ENCODE data around the gene CD99. TPM values are rescaled to one million over a fixed set of nuclear protein-coding genes. Genes with fewer than 3 reads are reported as not detected.

CD99 gene
- total RNA-seq, 1 experiment from 2014 or later, result 92.1 TPM

- H2BK120ac ChIP-seq (ENCODE audit: low read depth, low read length, poor library complexity, severe bottlenecking), result no peak overlapping the region
Observed at GRCh38 chrX:2657532-2658113, 33.5 kb upstream of the CD99 start.

More at GRCh38 chrX:2657532-2658113, 33.5 kb upstream of the CD99 start:
- no peaks in the 10 kb centered on the region for H4K20me1 ChIP-seq (ENCODE audit: control insufficient read depth, insufficient read depth, insufficient read length)
- no peak overlapping the region for H3K4me2 ChIP-seq (ENCODE audit: insufficient read depth, insufficient read length, low read length)
- H3K9ac ChIP-seq (ENCODE audit: extremely low read depth, insufficient read length, low read length), result no peak overlapping the region
- no peaks in the 10 kb centered on the region for H3K27me3 ChIP-seq (ENCODE audit: insufficient read depth, low read length)
- no peaks in the 10 kb centered on the region; the same call in 1 of the 2 replicates for H3K27me3 Mint-ChIP-seq (ENCODE audit: low read depth)
- H3K9me3 ChIP-seq (ENCODE audit: control insufficient read depth, low read depth, low read length), result no peaks in the 10 kb centered on the region
- H3K4me1 ChIP-seq (ENCODE audit: insufficient read depth, low read length), result no peaks in the 10 kb centered on the region
- H3K79me1 ChIP-seq (ENCODE audit: insufficient read depth, low read depth, low read length, poor library complexity, severe bottlenecking), result no peaks in the 10 kb centered on the region
- H4K5ac ChIP-seq (ENCODE audit: insufficient read length, low read depth, low read length), result no peak overlapping the region
- H3T11ph ChIP-seq (ENCODE audit: low read length), result no peak overlapping the region
- H2BK5ac ChIP-seq (ENCODE audit: insufficient read length, low read length), result no peak overlapping the region
- H3K4ac ChIP-seq (ENCODE audit: low read depth, low read length), result no peak overlapping the region
- H3K23me2 ChIP-seq (ENCODE audit: insufficient read length, low read depth, low read length, poor library complexity, severe bottlenecking), result no peaks in the 10 kb centered on the region
- H2BK12ac ChIP-seq (ENCODE audit: insufficient read length, low read depth, low read length), result no peak overlapping the region
- no peak overlapping the region for H2BK15ac ChIP-seq (ENCODE audit: low read depth, low read length)
- no peak overlapping the region for H3K27ac Mint-ChIP-seq
- no CpG with 5 or more reads among the region's 6 CpGs for WGBS (ENCODE audit: extremely low coverage, insufficient read length, low lambda C conversion rate)
- H3K79me2 ChIP-seq (ENCODE audit: insufficient read depth, low read length), result no peaks in the 10 kb centered on the region
- DNase-seq, result no peak
- H2AK5ac ChIP-seq (ENCODE audit: insufficient read length, low read length), result no peak overlapping the region
- no peak overlapping the region for H3K18ac ChIP-seq (ENCODE audit: insufficient read length, low read depth, low read length)
- H3K9me3 Mint-ChIP-seq, result no peaks in the 10 kb centered on the region
- H4K8ac ChIP-seq (replicated peaks; ENCODE audit: insufficient read length, low read depth, low read length), result no peak overlapping the region
- no peak overlapping the region for H2BK20ac ChIP-seq (ENCODE audit: low read depth, low read length, poor library complexity, severe bottlenecking)
- H3K14ac ChIP-seq (ENCODE audit: insufficient read depth, low read length), result no peak overlapping the region
- no peak overlapping the region for H3K27ac ChIP-seq (ENCODE audit: insufficient read length, low read depth, low read length)
- H3K23ac ChIP-seq (ENCODE audit: insufficient read length, low read depth, low read length), result no peak overlapping the region
- TF ChIP-seq CTCF (conservative IDR thresholded peaks at IDR 0.05), result no peak
- no peak overlapping the region for H3K56ac ChIP-seq (ENCODE audit: insufficient read length, low read depth, low read length)
- peaks cover 4 to 20% (median 13%) of the 10 kb centered on the region in 3 experiments; a peak in 4 of 7 replicates for H3K36me3 Mint-ChIP-seq (ENCODE audit: insufficient read depth in 1 of 3, low read depth in 3 of 3)
- H3K4me1 Mint-ChIP-seq, result peaks cover 4 to 10% of the 10 kb centered on the region in 2 experiments
- no peak overlapping the region for H4K91ac ChIP-seq (ENCODE audit: insufficient read length, low read depth, low read length)
- no peak overlapping the region for H3K4me3 Mint-ChIP-seq
- no peak overlapping the region for H2AFZ ChIP-seq (ENCODE audit: low read length)
